Fibroblast of mammary gland (primary cell): ENCODE data around the gene LBHD2.

Experiments
- DNase-seq: peaks from one replicate; pipeline ENCODE4 v3.0.0-alpha.2; 2010; ENCODE audit warnings: low read depth
- H3K4me3 ChIP-seq: 2 replicates; pipeline ENCODE4 v1.5.1; 2011; ENCODE audit warnings: low read depth, mild to moderate bottlenecking, low read length, moderate library complexity; ENCODE audit not compliant: control insufficient read depth
- TF ChIP-seq, protein P1 (sequence below): conservative IDR thresholded peaks from 2 replicates; pipeline ENCODE4 v1.5.1; 2011; ENCODE audit warnings: low read depth, low read length, inconsistent platforms; ENCODE audit not compliant: control insufficient read depth, insufficient read depth

Gene LBHD2

DNA sequence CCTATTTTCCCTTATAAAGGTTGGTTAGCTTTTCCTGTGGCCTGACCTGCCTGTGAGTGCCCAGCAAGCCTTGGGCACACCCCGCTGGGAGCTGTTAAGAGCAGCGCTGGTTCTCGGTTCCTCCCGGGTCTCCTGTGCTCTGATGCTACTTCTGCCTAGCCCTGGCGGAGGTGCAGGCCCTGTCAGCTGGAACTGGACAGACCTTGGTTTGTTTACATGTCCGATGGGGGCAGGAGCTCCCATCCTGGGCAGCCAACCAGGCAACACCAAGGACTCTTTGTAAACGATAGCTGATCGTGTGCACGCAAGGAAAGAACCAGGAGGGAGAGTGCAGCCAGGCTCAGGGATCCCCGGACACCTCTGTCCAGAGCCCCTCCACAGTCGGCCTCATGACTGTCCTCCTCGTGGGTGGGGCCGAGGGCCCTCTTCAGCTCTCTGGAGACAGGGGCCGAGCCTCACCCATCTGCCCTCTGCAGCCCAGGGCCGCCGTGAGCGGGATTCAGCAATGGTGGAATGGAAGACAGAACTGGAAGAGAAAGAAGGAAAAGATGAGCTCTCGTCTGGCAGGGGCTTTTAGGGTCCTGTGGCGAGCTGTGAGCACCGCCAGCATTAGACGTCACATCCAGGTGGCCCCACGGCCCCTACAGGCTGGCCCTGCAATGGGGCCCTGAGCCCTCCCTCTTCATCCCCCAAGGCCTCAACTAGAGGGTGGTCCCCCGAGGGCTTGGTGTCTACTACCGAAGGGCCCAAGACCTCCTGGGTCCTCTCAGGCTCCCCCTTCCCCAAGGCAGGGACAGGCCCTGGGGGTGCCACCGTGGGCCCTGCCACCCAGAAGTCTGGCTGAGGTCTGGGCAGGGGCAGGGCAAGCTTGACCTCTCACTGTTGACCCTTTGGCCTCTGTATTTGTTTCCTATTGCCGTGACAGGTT is 51.6 kb downstream of the LBHD2 start:
- TF ChIP-seq, protein P1, sequence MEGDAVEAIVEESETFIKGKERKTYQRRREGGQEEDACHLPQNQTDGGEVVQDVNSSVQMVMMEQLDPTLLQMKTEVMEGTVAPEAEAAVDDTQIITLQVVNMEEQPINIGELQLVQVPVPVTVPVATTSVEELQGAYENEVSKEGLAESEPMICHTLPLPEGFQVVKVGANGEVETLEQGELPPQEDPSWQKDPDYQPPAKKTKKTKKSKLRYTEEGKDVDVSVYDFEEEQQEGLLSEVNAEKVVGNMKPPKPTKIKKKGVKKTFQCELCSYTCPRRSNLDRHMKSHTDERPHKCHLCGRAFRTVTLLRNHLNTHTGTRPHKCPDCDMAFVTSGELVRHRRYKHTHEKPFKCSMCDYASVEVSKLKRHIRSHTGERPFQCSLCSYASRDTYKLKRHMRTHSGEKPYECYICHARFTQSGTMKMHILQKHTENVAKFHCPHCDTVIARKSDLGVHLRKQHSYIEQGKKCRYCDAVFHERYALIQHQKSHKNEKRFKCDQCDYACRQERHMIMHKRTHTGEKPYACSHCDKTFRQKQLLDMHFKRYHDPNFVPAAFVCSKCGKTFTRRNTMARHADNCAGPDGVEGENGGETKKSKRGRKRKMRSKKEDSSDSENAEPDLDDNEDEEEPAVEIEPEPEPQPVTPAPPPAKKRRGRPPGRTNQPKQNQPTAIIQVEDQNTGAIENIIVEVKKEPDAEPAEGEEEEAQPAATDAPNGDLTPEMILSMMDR, result no peak
- H3K4me3 ChIP-seq, result no peak overlapping the region
- DNase-seq, result no peak

- TF ChIP-seq, protein P1, result no peak
- H3K4me3 ChIP-seq, result no peak overlapping the region
- peak; percentile 66 for DNase-seq
These were observed 52.6 kb downstream of the LBHD2 start for GRCh38 chr14:103136388-103137271.

DNA sequence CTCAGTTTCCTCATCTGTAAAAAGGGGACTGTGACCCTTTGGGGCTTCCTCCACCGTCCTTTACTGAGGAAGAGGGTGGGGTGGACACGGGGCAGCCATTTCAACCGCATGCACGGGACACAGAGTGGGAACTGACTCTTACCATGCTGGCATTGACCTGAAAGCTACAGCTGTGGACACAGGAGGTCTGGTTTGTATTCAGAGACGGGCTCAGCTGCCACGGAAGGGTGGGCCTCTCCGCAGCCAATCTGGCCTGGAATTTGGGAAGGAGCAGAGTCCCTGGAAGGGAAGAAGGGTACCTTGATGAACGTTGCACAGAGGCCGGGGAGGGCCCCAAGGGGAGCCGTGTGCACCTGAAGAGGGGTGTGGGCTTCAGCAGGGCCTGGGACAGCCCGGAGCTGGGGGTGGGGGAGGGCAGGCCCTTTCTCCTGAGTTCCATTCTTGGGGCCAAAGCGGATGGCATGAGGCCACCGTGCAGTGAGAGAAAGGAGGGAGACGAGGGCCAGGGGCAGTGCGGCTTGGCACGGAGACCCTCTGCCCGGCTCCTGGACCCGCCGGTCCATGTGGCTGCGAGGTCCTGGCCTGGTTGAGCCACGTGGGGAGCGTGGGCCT is 53.8 kb downstream of the LBHD2 start:
- TF ChIP-seq, protein P1, result no peak

DNA sequence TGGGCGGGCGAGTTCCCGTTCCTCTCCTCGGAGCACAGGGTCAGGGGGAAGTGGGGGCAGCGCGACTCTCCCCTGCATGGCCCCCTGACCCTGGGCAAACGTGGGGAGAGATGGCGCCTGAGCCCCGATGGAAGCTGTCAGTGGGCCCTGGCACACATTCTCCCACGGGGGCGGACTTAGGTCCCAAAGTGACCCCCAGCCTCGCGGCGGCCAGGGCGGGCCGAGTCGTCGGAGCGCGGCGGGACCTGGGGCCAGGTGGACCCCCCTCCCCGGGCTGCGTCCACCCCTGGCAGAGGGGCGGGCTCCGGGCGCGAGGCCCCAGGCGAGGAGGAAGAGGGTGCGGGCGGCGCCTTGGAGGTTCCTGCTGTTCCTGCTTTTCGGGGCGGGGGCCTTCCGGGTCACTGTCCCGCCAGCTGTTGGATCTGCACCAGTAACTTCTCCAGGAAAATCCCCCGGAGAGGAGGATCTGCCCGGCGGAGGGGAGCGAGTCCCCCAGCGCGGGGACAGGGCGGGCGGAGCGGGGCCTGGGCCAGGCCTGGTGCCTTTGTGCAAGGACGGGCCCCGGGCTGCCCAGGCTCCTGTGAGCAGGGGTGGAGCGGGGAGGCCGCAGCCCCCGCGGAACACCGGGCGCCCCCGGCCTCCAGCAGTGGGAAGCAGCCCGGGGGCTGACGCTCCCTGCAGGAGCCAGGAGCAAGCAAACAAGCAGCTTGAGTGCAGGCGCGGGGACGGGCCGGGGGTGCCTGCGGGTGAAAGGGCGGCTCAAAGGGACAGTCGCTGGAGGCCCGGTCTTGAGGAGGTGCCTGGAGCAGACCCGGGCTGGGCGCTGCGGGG is 54.5 kb downstream of the LBHD2 start:
- DNase-seq, result no peak
- no peak overlapping the region for H3K4me3 ChIP-seq
- TF ChIP-seq, protein P1, result no peak

More for the DNA sequence above, 53.8 kb downstream of the LBHD2 start:
- no peak overlapping the region for H3K4me3 ChIP-seq
- no peak for DNase-seq

- TF ChIP-seq, protein P1, result no peak
- no peak for DNase-seq
- no peak overlapping the region for H3K4me3 ChIP-seq
These were observed 55.4 kb downstream of the LBHD2 start for GRCh38 chr14:103139132-103140025.
